OCI-LY3 (cell line): ENCODE measurements around the gene NAA16.

Source experiments
- EZH2phosphoT487 ChIP-seq: fragments of 200-600 bp; shearing (Covaris generic); IDR thresholded peaks from 2 replicates; pipeline ENCODE4 v1.6.1; 2018; ENCODE audit warnings: antibody characterized with exemption, mixed run types, low read depth
- TF ChIP-seq, protein P1 (sequence below): fragments of 200-600, 300-600 bp; sonication (generic); IDR thresholded peaks from 2 replicates; pipeline ENCODE4 v1.5.1; 2014; ENCODE audit warnings: antibody characterized with exemption, low read length, low read depth

DNA sequence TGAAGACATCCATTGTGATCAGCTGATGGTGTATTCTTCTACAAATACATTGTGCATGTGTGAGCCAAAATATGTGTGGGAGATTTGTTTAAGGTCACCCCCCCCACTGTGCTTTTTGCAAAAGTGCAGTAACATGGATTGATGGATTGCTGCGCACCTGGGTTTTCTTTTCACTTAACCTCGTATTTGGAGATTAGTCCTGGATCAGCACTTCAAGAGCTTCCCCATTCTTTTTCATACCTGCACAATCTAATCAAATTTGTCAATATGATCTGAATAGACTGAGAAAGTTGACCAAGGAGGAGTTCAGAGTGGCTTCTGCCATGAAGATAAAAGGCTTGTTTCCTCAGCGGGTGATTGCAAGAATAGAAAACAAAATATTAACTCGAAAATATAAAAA is 23.7 kb downstream of the NAA16 start:
- no peak for TF ChIP-seq EZH2phosphoT487
- TF ChIP-seq, protein P1, sequence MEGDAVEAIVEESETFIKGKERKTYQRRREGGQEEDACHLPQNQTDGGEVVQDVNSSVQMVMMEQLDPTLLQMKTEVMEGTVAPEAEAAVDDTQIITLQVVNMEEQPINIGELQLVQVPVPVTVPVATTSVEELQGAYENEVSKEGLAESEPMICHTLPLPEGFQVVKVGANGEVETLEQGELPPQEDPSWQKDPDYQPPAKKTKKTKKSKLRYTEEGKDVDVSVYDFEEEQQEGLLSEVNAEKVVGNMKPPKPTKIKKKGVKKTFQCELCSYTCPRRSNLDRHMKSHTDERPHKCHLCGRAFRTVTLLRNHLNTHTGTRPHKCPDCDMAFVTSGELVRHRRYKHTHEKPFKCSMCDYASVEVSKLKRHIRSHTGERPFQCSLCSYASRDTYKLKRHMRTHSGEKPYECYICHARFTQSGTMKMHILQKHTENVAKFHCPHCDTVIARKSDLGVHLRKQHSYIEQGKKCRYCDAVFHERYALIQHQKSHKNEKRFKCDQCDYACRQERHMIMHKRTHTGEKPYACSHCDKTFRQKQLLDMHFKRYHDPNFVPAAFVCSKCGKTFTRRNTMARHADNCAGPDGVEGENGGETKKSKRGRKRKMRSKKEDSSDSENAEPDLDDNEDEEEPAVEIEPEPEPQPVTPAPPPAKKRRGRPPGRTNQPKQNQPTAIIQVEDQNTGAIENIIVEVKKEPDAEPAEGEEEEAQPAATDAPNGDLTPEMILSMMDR, result no peak
